ENCODE measurements around the gene CCNY. TPM values are rescaled to one million over a fixed set of nuclear protein-coding genes. Genes with fewer than 3 reads are reported as not detected.

The CCNY gene
- total and polyA plus RNA-seq, 12 donors = 26.0 to 99.4 (median 88.9) TPM

GRCh38 chr10:35343739-35344138 is 7.4 kb downstream of the CCNY start:
- intact Hi-C loops (cut with DNase I) = loop anchor here in 1 of 10 donors (10.0 kb wide), 1 partner anchor 111 kb away; no protein-coding TSS in a partner anchor
- Histone ChIP-seq H3K4me1 (peaks cover 30 to 94% (median 83%) of the 10 kb centered on the region in 9 donors), H3K36me3 (no peaks in the 10 kb centered on the region), H3K4me3 (no peak overlapping the region), H3K27ac (peak overlapping the region in 2 of 10 donors; percentile 0 to 32), H3K27me3 (no peaks in the 10 kb centered on the region), H3K9me3 (no peaks in the 10 kb centered on the region)
- TF ChIP-seq, protein P1, sequence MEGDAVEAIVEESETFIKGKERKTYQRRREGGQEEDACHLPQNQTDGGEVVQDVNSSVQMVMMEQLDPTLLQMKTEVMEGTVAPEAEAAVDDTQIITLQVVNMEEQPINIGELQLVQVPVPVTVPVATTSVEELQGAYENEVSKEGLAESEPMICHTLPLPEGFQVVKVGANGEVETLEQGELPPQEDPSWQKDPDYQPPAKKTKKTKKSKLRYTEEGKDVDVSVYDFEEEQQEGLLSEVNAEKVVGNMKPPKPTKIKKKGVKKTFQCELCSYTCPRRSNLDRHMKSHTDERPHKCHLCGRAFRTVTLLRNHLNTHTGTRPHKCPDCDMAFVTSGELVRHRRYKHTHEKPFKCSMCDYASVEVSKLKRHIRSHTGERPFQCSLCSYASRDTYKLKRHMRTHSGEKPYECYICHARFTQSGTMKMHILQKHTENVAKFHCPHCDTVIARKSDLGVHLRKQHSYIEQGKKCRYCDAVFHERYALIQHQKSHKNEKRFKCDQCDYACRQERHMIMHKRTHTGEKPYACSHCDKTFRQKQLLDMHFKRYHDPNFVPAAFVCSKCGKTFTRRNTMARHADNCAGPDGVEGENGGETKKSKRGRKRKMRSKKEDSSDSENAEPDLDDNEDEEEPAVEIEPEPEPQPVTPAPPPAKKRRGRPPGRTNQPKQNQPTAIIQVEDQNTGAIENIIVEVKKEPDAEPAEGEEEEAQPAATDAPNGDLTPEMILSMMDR (IDR thresholded peaks at IDR 0.05) = no peak
- DNase-seq (no peak), ATAC-seq (no peak)

DNA sequence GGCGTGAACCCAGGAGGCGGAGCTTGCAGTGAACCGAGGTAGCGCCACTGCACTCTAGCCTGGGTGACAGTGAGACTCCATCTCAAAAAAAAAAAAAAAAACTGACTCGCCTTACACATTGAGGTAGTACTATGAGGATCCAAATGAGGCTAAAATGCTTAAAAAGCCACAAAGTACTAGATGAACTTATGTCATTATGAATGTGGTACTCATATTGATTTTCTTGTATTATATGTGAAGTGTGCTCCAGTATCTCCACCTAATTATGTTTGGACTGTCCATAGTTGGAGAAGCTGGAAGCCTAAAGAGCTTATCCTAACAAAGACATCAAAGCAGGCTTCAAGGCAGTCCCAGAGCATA is 9.1 kb downstream of the CCNY start:
- H3K4me1 ChIP-seq = peaks cover 32 to 94% (median 83%) of the 10 kb centered on the region in 9 donors
- peak overlapping the region in 2 of 10 donors; percentile 51 to 56 for H3K27ac ChIP-seq
- intact Hi-C loops (cut with DNase I) = loop anchor here in 1 of 10 donors (10.0 kb wide), 1 partner anchor 109 kb away; no protein-coding TSS in a partner anchor
- no peaks in the 10 kb centered on the region for H3K9me3 ChIP-seq
- ATAC-seq (no peak), DNase-seq (no peak)
- H3K27me3 ChIP-seq = no peaks in the 10 kb centered on the region
- TF ChIP-seq, protein P1 (IDR thresholded peaks at IDR 0.05) = no peak
- H3K4me3 ChIP-seq = no peak overlapping the region
- peaks cover 0 to 8% (median 0%) of the 10 kb centered on the region in 9 donors for H3K36me3 ChIP-seq
- WGBS, 2 donors = 96% methylated on average over 5 of the region's 5 CpGs

DNA sequence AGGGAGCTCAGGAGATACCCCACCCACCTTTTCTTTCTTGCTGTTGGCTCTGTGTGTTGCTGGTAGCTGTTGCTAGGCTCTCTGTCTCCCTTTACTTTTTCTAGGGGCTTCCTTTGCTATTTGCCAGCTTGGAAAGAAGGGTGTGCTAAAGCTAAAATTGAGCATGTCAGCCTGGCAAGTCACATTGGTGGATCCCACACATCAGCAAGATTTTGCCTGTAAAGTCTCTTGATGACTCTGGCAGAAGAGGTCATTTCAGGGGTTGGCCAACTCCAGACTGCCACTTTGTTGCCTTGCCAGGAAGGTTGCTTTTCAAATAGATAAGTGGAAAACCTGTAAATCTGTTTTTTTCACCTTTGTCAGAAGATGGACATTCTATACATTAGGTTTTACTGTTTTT is 9.9 kb downstream of the CCNY start:
- ATAC-seq (no peak), DNase-seq (no peak)
- Histone ChIP-seq H3K4me3 (no peak overlapping the region), H3K27ac (peak overlapping the region in 5 of 10 donors; percentile 18 to 61 (median 51)), H3K36me3 (peaks cover 0 to 8% (median 0%) of the 10 kb centered on the region in 9 donors), H3K9me3 (no peaks in the 10 kb centered on the region), H3K27me3 (no peaks in the 10 kb centered on the region), H3K4me1 (peaks cover 27 to 94% (median 83%) of the 10 kb centered on the region in 9 donors)
- TF ChIP-seq, protein P1 (IDR thresholded peaks at IDR 0.05) = no peak
- intact Hi-C loops (cut with DNase I) = loop anchor here in 1 of 10 donors (10.0 kb wide), 1 partner anchor 109 kb away; no protein-coding TSS in a partner anchor

- H3K27ac ChIP-seq = peak overlapping the region in 7 of 10 donors; percentile 23 to 61 (median 51)
- peaks cover 25 to 94% (median 83%) of the 10 kb centered on the region in 9 donors for H3K4me1 ChIP-seq
- WGBS, 2 donors = 14 to 27% methylated on average over 2 of the region's 2 CpGs
- TF ChIP-seq, protein P1 (IDR thresholded peaks at IDR 0.05) = no peak
- ATAC-seq (peak; percentile 43 to 84 (median 74)), DNase-seq (no peak)
- H3K36me3 ChIP-seq = peaks cover 0 to 8% (median 0%) of the 10 kb centered on the region in 9 donors
- no peaks in the 10 kb centered on the region for H3K27me3 ChIP-seq
- intact Hi-C loops (cut with DNase I) = loop anchor here in 1 of 10 donors (10.0 kb wide), 1 partner anchor 108 kb away; no protein-coding TSS in a partner anchor
- H3K4me3 ChIP-seq = no peak overlapping the region
- no peaks in the 10 kb centered on the region for H3K9me3 ChIP-seq
Measured at GRCh38 chr10:35347121-35347562, 10.8 kb downstream of the CCNY start.
